ENCODE measurements around the gene GRK5.

Gene GRK5

DNA sequence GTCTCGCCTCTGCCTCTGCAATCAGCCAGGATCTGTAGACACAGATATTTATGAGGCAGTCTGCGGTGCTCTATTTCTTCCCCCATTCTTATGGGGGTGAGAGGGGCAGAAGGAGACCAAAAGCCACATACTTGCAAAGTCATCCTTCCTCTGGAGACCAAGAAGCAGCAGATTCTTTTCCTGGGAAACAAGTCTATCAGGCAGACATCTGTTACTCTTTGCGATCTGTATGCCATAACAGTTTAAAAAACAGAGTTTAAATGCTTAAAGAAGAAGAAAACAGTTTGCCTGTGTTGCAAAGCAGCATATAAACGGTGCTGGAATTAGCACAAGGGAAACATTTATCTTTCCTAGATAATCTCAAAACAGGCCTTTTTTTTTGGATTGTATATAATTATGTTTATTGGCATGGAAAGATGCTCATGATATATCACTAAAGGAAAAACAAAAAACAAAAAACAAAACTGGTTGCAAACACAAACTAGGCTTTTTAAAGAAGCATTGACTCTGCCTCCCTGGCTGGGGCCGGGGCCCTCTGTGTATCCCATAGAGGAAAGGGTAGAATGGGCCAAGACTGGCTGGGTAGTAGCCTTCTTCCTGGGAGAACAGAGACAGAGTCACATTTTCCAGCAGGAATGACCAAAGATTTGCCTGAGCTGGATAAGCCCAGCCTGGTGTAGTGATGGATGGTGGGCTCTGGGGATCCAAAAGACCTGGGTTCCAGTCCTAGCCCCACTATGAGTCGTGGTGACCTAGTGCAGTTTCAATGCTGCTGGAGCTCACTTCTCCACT, 284.8 kb downstream of the GRK5 start:
- DNase-seq = no peak

DNA sequence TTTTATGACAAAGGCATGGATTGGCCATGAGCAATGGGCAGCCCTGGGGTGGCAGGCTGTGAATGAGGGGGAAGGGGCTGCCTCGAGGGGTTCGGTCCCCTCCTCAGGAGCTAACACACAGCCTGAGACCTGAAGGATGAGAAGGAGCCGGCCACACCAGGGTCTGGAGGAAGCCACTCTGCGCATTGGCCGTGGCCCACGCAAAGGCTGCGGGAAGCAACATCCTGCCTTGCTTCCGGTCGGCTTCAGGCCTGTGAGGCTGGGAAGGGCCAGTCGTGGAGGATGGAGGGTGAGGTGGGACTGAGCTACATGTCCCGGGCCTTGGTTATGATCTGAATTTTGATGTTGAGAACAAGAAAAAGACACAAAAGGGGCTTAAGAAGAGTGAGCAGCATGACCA, 285.8 kb downstream of the GRK5 start:
- no peak for DNase-seq

DNA sequence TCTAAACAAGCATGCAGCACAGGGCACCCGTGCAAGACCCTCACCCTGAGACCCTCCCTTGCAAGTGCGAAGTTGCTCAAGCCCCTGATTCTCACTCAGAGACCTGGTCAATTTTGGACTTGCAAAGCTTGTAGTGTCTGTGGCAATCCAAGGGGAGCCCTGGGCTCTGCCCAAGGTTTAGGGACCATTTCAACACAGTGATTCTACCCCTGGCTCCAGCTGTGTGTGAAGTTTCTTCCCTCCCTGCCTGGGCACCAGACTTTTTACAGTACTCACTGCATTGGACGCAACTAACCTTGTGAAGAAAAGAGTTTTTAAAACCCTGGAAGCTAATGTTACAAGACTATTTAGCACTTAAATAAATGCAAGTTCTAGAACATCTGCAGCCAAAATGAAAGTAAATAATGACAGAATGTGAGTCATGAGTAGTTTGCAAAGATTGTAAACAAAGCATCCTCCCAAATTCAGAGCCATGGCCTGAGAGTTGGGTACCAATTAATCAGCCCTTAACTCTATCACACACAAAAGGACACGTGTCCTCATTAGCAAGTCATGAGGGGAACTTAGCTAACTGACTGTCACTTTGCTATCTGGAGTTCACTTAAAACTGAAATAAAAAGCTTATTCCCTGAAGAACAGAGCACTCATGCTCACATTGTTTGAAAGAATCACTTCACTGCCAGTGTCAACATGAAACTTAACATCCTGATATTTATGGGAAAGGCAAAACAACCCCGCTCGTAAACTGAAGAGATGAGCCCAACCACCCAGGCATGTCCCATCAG, 287.1 kb downstream of the GRK5 start:
- no peak for DNase-seq

DNA sequence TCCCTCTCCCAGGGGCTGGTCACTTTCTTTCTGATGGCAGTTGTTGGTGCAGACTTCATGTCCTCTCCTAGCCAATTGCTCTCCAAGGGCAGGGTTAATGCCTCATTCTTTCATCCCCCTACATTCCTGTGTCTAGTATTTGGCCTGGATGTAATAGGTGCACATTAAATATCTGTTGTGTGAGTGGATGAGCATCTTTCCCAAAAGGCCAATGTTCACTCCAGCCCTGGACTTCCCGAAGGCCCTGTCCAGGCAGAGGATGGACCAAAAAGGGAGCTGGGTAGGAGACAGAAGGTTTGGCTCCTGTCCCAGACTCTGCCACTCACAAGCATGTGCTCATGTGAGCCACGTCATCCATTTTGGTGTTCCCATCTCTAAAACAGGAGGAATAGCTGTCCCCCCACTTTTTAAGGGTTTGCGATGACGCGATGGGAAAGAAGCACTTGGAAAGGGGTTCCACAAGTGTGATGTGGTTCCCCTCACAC, 287.7 kb downstream of the GRK5 start:
- DNase-seq = no peak

DNA sequence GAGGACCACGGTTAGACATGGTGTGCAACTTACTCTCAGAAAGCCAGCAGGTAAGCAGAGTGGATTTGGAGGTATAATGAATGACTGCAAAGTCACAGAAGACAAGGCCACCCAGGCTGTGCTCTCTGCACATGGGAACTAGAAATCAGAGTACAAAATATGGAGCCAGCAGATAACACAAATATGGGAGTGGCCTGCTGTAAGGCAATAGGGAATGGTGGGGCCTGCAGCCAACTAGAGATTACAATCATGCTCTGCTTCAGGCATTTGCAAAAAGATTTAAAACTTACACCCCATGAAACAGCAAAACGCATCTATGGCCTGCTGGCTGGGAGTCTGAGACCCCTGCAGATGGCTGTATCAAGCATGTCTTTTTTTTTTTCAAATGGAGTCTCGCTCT, 288.2 kb downstream of the GRK5 start:
- DNase-seq = no peak

DNA sequence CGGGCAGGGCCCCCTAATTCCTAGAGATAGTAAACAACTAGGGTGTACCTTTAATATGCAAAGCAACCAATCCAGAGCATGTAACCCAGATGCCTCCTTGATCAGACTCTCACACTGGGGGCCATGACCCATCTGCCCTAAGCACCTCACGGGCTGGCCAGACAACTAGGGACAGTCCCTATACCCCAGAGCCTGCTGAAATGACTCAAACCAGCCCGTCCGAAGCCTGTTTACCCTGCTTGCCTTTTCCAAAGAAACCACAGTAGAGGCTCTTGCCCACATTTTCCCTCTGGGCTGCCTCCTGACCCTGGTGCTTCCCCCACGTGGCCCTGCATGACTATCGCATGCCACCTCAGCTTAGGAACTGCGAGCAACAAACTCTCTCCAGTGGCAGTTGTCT, 288.9 kb downstream of the GRK5 start:
- DNase-seq = no peak

DNA sequence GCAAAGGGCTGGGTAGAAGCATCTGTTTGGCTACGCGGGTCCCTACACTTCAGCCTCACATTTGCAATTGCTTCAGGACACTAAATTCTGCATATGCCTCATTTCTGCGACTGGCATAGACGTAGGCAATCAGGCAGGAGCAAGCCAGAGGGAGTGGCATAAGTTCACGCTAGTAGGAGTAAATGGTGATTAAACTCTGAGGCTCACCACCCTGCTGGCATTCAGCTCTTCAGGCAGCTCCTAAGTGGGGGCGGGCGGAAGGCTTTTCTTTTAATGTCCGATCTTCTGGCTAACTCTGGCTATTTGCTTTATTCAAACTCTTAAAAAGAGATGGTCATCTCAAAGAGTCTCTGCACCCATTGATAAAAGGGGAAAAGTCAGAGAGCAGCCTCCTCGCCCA, 289.9 kb downstream of the GRK5 start:
- DNase-seq = no peak

DNA sequence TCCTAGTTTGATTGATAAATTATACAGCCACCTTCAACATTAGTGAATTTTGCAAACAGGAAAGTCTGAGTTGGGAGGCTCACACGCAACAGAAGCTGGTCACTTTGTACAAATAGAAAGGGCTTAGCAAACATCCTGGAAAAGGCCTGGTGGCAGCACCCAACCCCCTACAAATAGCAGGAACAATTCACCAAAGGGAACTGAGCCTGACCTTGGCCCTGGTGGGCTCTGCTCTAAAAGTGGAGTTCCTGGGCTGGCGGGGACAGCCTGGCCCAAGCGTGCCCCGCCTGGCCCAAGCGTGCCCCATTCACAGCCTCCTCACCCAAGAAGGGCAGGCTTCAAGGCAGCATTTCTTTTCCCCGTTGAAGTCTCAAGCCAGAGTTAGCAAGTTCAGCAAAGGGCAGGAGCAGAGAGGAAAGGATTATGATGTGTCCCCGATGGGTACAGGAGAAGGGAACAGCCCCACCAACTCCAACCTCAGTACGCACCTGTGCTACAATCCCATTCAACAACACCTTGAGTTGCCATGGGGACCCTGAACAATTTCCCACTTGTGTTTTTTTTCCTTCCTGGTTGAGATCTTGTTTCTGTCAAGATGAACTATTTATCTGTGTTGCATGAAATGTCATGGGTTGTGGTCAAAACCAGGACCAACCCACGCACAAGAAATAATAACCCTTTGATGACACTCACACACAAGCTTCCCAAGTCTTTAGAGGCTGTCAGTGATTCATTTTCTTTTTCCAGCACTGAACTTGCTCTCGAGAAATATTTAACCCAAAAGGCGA, 291.7 kb downstream of the GRK5 start:
- peak; percentile 37 for DNase-seq

DNA sequence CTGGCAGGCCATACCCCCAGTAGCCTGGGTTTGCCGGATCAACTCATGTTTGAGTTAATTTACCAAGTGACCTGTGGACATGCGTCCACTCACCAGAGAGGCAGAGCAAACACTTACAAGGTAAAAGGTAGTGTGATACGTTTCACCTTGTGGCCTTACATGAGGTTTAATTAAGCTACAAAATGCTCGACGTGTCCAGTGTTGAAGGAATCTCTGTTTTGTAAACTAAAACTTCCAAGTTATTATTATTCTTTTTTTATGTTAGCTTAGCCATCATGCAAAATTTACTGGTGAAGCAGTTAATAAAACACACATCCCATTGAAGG, 292.3 kb downstream of the GRK5 start:
- no peak for DNase-seq

DNA sequence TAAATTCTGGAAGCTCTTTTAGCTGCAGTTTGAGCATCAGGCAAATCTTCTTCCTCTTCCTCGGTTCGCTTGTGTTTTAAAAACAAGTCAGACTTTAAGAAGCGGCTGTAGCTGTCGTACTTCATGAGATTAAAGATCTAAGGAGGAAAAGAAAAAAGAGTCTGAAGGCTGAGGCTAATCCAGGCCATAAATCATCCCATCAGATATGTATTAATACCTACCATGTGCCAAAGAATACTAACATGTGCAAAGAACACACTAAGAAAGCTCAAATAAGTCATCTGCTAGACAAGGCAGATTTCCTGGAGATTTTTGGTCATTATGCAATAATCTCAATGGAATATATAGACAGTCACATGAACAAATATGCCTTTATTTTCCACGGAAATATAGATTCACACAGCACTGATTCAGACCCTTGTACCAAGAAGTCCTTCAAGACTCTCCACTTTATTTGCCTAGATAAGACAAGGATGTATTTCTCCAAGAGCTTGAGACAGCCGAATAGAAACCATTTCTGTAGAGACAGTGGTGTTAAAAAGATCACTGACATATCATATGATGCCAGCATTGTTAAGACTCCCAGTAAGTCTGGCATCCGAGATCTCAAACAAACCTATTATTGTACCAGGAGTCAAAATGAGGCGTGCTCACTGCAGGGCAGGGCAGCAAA, 292.9 kb downstream of the GRK5 start:
- DNase-seq = peak; percentile 63

DNA sequence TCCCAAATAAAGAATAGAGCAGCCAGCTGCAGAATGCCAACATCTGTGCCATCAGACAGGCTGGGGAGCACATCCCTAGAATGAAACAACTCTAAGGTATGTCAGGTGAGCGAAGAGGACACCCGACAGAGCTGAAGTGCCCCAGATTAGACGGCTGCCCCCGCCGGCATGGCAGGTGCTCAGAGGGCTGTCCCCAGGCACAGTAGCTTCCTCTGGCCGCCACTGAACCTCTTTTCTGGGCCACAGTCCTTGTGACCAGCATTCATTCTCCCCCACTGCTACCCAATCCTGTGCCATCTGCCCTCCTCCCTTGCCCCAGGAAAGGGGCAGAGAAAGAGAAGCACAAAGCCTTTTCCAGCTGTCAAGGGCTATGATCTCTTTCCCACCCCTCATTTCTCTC, 293.4 kb downstream of the GRK5 start:
- no peak for DNase-seq

DNA sequence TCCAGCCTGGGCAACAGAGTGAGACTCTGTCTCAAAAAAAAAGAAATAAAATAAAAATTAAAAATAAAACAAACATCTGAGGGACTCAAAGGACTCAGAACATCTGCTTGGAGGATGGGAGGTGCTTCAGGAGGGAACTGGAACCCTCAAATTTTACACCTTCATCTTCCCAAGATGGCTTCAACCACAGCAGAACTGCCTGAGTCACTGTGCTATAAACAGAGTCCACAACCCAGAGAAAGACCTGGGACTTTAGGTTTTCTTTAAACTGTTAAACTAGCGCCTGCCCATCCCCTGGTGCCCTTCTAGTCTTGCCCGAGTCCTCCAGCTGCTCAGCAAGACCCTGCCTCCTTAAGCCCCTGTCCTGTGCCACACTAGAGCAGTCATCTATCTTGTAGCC, 294.3 kb downstream of the GRK5 start:
- no peak for DNase-seq

DNA sequence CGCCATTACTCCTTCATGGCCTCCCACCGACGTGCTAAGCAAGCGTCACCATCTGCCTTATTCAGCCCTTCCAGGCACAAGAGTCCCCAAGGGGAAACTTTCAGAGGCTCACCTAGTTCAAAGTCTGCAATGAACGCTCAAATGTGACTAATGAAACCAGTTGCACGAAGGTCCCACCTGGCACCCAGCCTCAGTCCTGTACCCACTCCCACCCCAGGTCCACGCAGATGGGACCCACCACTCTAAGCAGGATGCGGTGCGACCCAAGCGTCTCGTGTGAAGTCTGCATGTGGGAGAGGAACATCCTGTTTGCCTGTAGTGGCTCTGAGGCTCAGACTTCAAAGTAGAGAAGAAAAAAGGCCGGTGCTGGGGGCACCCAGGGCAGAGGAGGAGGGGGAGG, 294.8 kb downstream of the GRK5 start:
- DNase-seq = no peak

DNA sequence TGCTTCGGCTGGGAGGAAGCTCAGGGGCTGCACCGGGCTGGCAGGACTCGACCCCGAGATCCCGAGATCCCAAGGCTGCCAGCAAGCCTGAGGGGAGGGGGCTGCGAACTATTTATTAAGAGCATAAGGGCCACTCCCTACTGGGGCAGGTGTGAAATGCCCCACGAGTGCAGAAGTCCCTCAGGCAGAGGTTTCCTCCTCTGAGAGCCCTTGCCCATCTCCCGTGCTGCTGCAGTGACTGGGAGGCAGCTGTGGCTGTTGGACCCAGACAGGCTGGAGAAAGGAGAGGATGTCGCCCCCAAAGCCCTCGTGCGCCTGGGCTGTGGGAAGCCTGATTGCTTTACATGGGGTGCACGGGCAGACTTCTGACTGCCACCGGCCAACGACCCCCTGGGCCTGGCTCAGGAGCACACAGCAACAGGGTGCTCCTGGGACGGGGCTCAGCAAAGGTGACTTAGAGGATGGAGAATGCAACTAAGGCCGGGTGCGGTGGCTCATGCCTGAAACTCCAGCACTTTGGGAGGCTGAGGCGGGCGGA, 295.3 kb downstream of the GRK5 start:
- no peak for DNase-seq

DNA sequence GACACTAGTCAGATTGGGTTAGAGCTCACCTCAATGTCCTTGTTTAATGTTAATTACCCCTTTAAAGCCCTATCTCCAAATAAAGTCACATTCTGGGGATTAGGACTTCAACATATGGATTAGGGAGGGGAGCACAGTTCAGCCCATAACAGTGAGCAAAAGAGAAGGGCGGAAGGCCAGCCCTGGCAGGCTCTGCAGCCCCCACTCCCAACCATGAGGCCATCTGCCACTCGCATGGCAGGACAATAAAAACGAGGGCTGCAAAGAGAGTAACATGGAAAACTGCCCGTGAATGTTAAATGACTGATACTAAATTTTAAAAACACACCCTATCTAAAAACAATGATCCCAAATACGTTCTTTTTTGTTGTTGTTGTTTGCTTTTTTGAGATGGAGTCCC, 296.4 kb downstream of the GRK5 start:
- no peak for DNase-seq

DNA sequence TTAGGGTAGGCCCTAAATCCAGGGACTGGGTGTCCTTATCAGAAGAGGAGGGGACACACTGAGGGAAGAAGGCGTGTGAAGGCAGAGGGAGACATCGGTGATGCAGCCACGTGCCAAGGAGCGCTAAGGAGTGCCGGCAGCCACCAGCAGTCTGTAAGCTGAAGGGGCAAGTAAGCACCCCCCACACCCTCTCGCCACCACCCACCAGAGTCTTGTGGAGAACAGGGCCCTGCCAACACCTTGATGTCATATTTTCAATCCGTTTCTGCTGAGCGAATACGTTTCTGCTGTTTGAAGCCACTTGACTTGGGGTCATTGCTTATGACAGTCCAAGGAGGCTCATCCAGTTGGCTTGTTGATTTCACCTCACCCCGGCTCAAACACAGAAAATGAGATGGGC, 297.3 kb downstream of the GRK5 start:
- DNase-seq = no peak

DNA sequence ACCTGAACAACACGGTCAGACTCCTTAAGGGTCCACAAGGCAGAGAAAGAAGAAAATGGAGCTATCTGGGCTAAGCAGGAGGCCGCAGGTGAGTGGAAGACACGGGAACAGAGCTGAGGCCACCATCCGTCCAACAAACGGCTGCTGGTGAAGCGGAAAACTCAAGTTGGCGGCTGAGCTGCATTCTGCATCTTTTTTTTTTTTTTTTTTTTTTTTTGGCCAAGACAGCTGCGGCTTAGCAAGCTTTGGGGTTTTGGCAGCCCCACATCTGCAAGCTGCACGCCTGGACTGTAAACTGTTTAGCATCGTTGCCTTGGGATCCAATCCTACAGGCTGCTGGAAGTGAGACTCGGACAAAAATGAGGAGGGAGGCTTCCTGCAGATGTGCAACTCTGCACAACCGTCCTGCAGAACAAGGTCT, 297.8 kb downstream of the GRK5 start:
- peak; percentile 44 for DNase-seq
